K562 (cell line): ENCODE results near the gene WDR54. TPM values are rescaled to one million over a fixed set of nuclear protein-coding genes. Genes with fewer than 3 reads are reported as not detected.

Source experiments
- CBFA2T2 ChIP-seq: fragments of 450-650 bp; conservative IDR thresholded peaks from 2 replicates; pipeline ENCODE4 v1.6.1; 2017; ENCODE audit warnings: mild to moderate bottlenecking
- CBFB ChIP-seq: sonication (generic); formaldehyde crosslinking; IDR thresholded peaks from 2 replicates; pipeline ENCODE4 v1.4.0; 2020; ENCODE audit warnings: mild to moderate bottlenecking, missing genetic modification reagents
- ETV6 ChIP-seq, 3 experiments: fragments of 150-350 bp in 1 of 3; sonication (generic) in 1 of 3; formaldehyde crosslinking in 1 of 3; IDR thresholded peaks; 2 replicates each; pipeline versions ENCODE4 v1.6.1 to v1.8.0; 2014 to 2022; ENCODE audit warnings: borderline replicate concordance in 2 of 3, low read depth in 2 of 3, antibody characterized with exemption in 1 of 3, low read length in 1 of 3, mild to moderate bottlenecking in 1 of 3, missing genetic modification reagents in 1 of 3
- HNRNPUL1 ChIP-seq: fragments of 200-400 bp; formaldehyde crosslinking; IDR thresholded peaks from 2 replicates; pipeline ENCODE4 v1.6.1; 2017; ENCODE audit warnings: low read length
- MAX ChIP-seq: sonication (generic); formaldehyde crosslinking; IDR thresholded peaks from 2 replicates; pipeline ENCODE4 v1.9.0; 2022; ENCODE audit warnings: mild to moderate bottlenecking, missing genetic modification reagents
- PHB2 ChIP-seq: fragments of 450-650 bp; IDR thresholded peaks from 2 replicates; pipeline ENCODE4 v1.6.1; 2017; ENCODE audit warnings: low read depth
- REST ChIP-seq, 2 experiments: fragments of 450-650 bp; formaldehyde crosslinking in 1 of 2; IDR thresholded peaks; 2 replicates each; pipeline versions ENCODE4 v1.4.0 to v1.6.1; 2014 to 2020; ENCODE audit warnings: mild to moderate bottlenecking in 2 of 2, borderline replicate concordance in 1 of 2, low read depth in 1 of 2
- TBL1XR1 ChIP-seq, 2 experiments: IDR thresholded peaks; 2 replicates each; pipeline ENCODE4 v1.6.1; 2012; ENCODE audit warnings: improper control_type of control experiment in 2 of 2, low read length in 2 of 2, mild to moderate bottlenecking in 1 of 2
- ZNF384 ChIP-seq: IDR thresholded peaks from 2 replicates; pipeline ENCODE4 v1.6.1; 2012; ENCODE audit warnings: low read depth, low read length, improper control_type of control experiment
- polyA plus RNA-seq, 8 experiments: library from polyadenylated mRNA; depleted of rRNA in 4 of 8; stranded (reverse) in 5 of 8; unstranded in 3 of 8; fragments of >200 nt; fragmentation: Nextera tagmentation in 2 of 8; fragmentation: Illumina TruSeq in 1 of 8; extraction: Ambion mirVana in 2 of 8; extraction: Trizol in 1 of 8; gene quantifications; 2 replicates each; pipeline versions ENCODE4 v1.2.1 to v1.2.3, GENCODE V29; 2011 to 2014; ENCODE audit warnings: inconsistent platforms in 1 of 8, missing spikeins in 1 of 8
- total RNA-seq, 7 experiments: library from RNA; depleted of rRNA in 6 of 7; stranded (reverse); fragments of >200 nt in 6 of 7; fragmentation: Illumina TruSeq in 2 of 7; extraction: Trizol in 2 of 7; gene quantifications; 2 replicates each; pipeline versions ENCODE4 v1.2.1 to v1.2.3, GENCODE V29; 2011 to 2021; ENCODE audit warnings: low replicate concordance in 1 of 7
- TF ChIP-seq, protein P1 (sequence below): conservative IDR thresholded peaks from 2 replicates; pipeline ENCODE4 v1.6.1; 2011; ENCODE audit warnings: low read depth, mild to moderate bottlenecking, low read length; ENCODE audit not compliant: control insufficient read depth
- TF ChIP-seq, protein P2 (sequence below): fragments of 450-650 bp; IDR thresholded peaks from 2 replicates; pipeline ENCODE4 v1.6.1; 2014; ENCODE audit warnings: low read depth, mild to moderate bottlenecking, moderate library complexity, borderline replicate concordance

The WDR54 gene
- total and polyA plus RNA-seq, 9 of the 15 experiments (the other 6 are each of a cell fraction or from before 2014, with no cell fraction given): 5.2 to 15.2 (median 7.4) TPM

DNA sequence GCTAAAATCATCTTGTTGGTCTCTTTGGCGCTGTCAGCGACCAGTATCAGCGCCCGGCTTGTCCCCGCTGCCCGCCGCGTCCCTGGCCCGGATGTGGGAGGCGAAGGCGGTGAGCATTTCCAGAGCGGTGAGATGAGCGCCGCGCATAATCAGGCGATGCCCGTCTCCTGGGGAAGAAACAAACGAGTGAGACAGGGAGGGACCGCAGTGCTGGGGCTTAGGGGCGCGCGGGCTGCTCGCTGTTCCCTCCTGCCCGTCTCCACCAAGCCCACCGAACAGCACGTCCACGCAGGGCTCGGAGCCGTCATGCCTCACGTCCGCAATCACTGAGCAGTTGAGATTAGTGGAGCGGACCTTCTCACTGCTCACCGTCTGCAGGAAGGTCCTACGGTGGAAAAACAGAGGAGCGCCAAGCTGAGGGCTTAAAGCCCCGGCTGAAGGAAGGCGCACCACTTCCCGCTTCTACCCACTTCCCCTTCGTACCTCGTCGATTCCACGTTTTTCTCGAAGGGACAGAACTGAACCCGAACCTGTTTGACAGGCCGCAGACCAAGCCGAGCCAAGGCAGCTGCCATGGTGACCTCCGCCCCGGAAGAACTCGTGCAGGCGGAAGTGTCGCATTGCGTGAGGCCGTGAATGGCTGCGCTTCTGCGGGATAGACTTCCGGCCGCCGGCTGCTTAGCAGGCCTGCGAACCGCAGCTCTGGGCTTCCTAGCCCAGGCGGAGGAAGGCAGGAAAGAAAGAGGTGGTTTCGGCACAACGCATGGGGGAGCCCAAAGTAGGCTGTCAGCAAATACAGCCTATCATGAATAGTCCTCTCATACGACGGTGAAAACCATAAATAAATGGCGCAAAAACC is 50.8 kb downstream of the WDR54 start, which contains the start of gene MRPL53 (continued):
- TF ChIP-seq REST (IDR thresholded peaks at IDR 0.05; ENCODE audit: borderline replicate concordance): peak; percentile 22; the same call in 1 of the 2 replicates
- TF ChIP-seq REST (CRISPR knock-in tag; IDR thresholded peaks at IDR 0.05; ENCODE audit: low read depth): 0 out of 2 replicates have a peak, but pooled peaks have one; percentile 80
- TF ChIP-seq TBL1XR1 (IDR thresholded peaks at IDR 0.05; ENCODE audit: low read length in 2 of 2): peak in 1 of 2 experiments; percentile 70; a peak in 1 of 4 replicates
- no peak for TF ChIP-seq ETV6 (IDR thresholded peaks at IDR 0.05; ENCODE audit: borderline replicate concordance in 1 of 2, low read depth in 2 of 2, low read length in 1 of 2)
- no peak for TF ChIP-seq ETV6 (CRISPR knock-in tag; IDR thresholded peaks at IDR 0.05; ENCODE audit: borderline replicate concordance)
- TF ChIP-seq, protein P1, sequence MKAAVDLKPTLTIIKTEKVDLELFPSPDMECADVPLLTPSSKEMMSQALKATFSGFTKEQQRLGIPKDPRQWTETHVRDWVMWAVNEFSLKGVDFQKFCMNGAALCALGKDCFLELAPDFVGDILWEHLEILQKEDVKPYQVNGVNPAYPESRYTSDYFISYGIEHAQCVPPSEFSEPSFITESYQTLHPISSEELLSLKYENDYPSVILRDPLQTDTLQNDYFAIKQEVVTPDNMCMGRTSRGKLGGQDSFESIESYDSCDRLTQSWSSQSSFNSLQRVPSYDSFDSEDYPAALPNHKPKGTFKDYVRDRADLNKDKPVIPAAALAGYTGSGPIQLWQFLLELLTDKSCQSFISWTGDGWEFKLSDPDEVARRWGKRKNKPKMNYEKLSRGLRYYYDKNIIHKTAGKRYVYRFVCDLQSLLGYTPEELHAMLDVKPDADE: peak; percentile 75; the same call in 1 of the 2 replicates
- TF ChIP-seq CBFB (CRISPR knock-in tag): 0 out of 2 replicates have a peak, but pooled peaks have one; percentile 78
- 0 out of 2 replicates have a peak, but pooled peaks have one; percentile 4 for TF ChIP-seq ZNF384
- no peak for TF ChIP-seq CBFA2T2
- TF ChIP-seq PHB2: no peak
- TF ChIP-seq, protein P2, sequence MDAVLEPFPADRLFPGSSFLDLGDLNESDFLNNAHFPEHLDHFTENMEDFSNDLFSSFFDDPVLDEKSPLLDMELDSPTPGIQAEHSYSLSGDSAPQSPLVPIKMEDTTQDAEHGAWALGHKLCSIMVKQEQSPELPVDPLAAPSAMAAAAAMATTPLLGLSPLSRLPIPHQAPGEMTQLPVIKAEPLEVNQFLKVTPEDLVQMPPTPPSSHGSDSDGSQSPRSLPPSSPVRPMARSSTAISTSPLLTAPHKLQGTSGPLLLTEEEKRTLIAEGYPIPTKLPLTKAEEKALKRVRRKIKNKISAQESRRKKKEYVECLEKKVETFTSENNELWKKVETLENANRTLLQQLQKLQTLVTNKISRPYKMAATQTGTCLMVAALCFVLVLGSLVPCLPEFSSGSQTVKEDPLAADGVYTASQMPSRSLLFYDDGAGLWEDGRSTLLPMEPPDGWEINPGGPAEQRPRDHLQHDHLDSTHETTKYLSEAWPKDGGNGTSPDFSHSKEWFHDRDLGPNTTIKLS: 0 out of 2 replicates have a peak, but pooled peaks have one; percentile 59
- peak; percentile 68; the same call in 1 of the 2 replicates for TF ChIP-seq MAX (CRISPR knock-in tag)
- TF ChIP-seq HNRNPUL1: no peak
